GM18868 (cell line): Measurements from ENCODE around the gene UBE2R2.
"Not testable (repeated sequence)": the region's sequence is repeated elsewhere in the genome, so short reads cannot be mapped to it uniquely, and the experiment has no call there.

ENCODE experiments used
- ATAC-seq: cut with Tn5 transposase; IDR thresholded peaks from one replicate; pipeline ENCODE4 v1.9.1; 2021; ENCODE audit warnings: mild to moderate bottlenecking, moderate library complexity; ENCODE audit not compliant: unreplicated experiment

UBE2R2 gene

DNA sequence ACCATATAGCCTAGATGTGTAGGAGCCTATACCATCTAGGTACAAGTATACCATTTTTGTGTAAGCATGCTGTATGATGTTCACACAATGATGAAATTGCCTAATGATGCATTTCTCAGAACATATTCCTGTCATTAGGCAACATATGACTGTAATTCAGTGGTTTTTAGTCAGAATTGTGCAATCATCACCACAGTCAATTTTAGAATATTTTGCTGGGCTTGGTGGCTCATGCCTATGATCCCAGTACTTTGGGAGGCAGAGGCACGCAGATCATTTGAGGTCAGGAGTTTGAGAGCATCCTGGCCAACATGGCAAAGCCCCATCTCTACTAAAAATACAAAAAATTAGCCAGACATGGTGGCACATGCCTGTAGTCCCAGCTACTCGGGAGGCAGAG lies 19.3 kb downstream of the UBE2R2 start:
- ATAC-seq = not testable (repeated sequence)

DNA sequence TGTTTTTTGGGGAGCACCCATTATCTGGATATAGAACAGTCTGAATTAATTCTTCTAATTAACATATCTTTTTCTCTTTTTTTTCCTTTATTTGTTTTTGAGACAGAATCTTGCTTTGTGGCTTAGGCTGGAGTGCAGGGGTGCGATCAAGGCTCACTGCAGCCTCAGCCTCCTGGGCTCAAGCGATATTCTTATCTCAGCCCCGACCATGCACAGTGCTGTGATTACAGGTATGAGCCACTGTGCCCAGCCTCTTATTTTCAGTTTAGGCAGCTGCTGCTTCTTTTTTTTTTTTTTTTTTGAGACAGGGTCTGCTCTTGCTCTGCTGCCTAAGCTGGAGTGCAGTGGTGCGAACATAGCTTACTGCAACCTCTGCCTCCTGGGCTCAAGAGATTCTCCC lies 20.2 kb downstream of the UBE2R2 start:
- no peak for ATAC-seq

DNA sequence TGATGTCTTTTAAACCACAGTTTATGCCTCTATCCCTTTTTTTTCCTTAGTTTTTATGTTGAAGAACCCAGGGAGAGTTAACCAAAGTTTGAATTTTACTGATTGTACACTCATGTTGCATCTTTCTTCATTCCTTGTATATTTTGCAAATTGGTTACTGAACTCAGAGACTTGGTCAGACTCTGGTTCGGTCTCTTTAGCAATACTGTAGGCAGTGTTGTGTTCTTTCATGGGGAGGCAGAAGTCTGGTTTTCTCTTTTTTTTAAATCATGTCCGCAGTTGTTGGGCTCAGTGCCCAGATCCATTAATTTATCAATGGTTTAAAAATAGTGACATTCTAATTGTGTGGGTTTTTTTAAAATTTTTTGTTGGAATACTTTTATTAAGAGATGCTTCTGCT lies 23.4 kb downstream of the UBE2R2 start:
- no peak for ATAC-seq

DNA sequence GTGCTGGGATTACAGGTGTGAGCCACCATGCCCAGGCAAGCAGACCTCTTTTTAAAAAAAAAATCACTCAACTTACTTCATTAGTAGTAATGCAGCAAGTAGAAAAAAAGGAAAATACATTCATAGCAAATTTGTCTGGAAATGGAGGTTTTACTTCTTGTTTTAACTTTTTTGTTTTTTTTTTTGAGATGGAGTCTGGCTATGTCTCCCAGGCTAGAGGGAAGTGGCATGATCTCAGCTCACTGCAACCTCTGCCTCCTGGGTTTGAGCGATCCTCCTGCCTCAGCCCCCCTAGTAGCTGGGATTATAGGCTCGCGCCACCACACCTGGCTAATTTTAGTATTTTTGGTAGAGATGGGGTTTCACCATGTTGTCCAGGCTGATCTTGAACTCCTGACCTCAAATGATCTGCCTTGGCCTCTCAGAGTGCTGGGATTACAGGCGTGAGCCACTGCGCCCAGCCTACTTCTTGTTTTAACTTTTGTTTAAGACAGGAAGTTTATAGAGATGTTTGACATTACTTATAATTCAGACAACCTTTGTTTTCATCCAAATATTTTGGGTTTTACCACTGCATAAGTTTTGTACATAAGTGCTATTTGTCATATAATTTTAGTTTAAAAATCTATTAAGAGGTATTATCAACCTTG lies 26.5 kb downstream of the UBE2R2 start:
- ATAC-seq = no peak

DNA sequence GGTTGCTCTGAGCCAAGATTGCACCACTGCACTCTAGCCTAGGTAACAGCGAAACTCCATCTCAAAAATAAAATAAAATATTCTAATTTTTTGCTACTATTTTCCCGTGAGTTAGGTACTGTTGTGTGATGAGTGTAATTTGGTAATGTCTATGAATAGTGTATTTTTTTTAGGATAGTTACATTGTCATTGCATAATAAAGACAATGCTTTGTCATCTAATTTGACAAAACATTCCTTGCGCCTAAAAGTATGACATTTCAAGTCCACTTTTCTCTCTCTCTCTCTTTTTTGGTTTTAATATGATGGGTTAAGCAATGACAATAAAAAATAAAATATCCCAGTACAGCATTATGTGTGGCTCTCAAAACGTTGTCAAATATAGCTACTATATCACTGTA lies 29.3 kb downstream of the UBE2R2 start:
- no peak for ATAC-seq

DNA sequence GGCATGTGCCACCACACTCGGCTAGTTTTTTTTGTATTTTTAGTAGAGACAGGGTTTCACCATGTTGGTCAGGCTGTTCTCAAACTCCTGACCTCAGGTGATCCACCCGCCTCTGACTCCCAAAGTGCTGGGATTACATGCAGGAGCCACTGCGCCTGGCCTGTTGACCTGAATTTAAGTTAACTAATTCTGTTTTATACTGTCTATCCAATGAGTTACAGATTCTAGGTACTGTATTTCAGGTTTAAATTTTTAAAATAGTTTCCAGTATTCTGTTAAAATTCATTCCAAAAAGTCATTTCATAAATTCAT lies 30.9 kb downstream of the UBE2R2 start:
- ATAC-seq = not testable (repeated sequence)

DNA sequence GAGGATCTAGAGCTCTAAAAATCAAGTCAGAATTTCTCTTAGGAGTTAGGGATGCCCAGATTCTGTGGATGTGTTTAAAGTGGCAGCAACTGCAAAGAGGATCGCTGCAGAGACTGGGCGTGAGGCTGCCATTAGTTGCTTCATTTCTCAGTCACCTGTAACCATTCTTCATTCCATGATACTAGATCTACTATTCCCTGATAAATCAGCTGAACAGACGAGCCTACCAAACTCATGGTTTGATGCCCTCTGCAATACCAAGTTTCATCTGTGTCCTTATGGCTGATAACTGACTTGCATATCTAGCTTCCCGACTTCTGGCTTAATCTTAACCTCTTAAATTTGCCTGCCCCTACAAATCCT lies 33.3 kb downstream of the UBE2R2 start:
- ATAC-seq = no peak

DNA sequence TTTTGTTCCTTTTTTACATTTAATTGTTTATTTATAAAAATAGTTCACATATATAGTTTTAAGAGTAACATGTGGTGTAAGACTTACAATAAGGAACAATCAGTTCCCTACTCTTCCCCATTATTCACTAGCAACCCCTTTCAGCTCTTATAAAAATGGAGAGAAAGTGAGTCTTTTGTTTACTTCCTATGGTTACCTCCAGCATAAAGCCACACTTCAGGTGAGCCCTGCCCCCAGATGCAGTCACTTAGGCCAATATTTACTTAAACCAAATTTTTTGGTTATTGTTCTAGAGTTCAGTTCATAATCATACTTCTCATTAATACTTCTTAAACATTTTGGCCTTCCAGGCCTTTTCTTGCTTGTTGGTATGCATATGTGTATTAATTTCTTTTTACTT lies 33.7 kb downstream of the UBE2R2 start:
- ATAC-seq = no peak

DNA sequence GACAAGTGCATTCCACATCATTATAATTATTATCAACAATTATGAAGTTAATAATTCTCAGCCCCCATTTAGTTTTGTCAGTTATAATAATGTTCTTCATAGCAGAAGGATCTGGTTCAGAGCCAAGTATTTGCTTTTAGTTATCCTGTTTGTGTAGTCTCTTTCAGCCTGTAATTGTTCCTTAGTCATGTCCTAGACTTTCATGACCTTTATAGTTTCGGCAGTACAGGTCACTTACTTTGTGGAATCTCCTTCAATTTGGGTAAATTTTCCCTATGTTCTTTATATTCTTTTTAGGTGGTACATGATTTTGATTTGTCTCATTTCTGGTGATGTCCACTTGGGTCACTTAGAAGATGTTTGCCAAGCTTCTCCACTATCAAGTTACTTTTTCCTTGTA lies 34.3 kb downstream of the UBE2R2 start:
- no peak for ATAC-seq

DNA sequence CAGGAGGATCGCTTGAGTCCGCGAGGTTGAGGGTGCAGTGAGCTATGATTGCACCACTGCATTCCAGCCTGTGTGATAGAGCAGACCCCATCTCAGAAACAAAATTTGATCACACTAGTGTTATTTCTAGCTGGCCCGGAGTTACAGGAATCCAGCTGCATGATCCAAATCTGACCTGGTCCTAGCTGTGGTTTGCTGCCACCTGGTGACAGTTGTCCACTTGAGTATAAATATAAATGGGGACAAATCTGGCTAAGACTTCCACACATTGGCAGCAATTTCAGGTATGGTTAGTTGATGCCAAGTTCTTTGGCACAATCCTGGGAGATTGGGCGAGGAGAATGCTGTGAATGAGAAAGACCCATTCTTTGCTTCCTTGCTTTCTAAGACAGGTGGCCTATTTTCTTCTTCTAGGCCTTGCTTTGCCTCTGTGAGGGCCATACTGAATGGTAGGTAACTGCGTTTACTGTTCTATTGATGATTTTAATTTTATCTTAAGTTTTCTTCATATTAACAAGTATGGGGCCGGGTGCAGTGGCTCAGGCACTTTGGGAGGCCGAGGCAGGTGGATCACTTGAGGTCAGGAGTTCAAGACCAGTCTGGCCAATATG lies 35.4 kb downstream of the UBE2R2 start:
- ATAC-seq = no peak

DNA sequence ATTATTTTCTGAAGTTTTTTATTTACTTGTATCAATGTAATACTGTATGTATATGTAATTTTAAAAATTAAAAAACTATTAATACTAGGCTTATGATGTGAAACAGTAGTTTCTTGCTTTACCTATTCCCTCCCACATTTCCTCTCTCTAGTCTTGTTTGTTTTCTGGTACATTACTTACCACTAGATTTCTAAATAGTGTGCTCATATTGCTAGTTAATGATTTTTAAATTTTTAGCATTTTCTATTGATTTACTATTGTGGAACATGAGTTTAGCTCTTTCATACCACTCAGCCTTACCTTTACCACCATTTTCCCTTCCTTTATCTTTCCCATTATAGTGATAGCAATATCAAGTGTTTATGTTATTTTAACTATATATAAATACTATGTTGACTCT lies 39.3 kb downstream of the UBE2R2 start:
- no peak for ATAC-seq

DNA sequence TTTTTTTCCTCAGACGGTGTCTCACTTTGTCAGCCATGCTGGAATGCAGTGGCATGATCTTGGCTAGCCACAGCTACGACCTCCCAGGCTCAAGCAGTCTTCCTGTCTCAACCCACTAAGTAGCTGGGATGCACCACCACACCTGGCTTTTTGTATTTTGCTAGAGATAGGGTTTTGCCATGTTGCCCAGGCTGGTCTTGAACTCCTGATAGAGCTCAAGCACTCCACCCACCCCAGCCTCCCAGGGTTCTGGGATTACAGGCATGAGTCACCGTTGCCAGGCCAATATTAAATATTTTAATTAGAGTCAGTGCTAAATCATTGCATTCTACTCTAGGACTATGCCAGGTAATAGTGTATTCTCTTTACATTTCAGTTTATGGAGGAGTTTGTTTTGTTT lies 41.5 kb downstream of the UBE2R2 start:
- no peak for ATAC-seq

DNA sequence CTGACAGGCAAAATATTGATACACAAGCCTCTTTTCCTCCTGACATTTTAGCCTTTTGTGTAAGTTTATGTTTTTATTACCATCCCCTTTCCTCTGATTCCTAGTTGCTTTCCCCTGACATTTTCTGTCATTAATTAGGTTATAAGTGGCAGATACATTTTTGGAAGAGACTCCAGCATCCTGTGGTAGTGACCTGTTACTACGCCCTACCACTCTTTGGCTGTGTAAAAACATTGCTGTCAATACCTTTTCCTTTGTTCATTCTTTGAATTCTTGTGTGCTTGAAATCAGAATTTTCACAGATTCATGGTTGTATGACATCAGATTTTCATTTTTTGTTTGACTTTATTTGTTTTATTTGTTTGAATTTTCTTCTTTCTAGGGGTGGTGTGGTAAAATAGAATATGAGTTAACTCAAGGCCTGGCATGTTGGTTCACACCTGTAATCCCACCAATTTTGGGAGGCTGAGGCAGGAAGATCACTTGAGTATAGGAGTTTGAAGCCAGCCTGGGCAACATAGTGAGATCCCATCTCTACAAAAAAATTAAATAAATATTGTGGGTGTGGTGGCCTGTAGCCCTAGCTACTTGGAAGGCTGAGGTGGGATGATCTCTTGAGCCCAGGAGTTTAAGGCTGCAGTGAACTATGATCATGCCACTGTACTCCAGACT lies 43.4 kb downstream of the UBE2R2 start:
- no peak for ATAC-seq

DNA sequence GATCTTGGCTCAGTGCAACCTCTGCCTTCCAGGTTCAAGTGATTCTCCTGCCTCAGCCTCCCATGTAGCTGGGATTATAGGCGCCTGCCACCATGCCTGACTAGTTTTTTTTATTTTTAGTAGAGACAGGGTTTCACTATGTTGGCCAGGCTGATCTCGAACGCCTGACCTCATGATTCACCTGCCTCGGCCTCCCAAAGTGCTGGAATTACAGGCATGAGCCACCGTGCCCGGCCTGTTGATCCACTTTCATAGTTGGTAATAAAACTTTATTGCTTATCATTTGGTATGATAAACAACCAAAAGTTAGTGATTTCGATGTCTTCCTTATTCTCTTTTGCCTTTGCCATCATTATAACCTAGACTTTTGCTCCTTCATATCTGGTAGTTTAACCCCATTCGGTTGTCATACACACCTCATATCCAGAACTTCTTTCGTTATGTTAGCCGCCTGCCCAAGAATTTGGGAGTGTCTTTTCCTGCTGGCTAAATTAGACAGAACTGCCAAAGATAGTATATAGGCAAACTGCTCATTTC lies 45.0 kb downstream of the UBE2R2 start:
- no peak for ATAC-seq

DNA sequence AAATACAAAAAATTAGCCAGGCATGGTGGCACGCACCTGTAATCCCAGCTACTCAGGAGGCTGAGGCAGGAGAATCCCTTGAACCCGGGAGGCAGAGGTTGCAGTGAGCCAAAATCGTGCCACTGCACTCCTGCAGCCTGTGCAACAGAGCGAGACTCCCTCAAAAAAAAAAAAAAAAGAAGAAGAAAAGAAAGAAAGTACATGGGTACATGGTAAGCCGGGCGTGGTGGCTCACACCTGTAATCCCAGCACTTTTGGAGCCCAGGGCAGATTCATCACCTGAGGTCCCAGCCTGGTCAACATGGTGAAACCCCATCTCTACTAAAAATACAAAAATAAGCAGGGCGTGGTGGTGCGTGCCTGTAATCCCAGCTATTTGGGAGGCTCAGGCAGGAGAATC lies 46.1 kb downstream of the UBE2R2 start:
- ATAC-seq = not testable (repeated sequence)

DNA sequence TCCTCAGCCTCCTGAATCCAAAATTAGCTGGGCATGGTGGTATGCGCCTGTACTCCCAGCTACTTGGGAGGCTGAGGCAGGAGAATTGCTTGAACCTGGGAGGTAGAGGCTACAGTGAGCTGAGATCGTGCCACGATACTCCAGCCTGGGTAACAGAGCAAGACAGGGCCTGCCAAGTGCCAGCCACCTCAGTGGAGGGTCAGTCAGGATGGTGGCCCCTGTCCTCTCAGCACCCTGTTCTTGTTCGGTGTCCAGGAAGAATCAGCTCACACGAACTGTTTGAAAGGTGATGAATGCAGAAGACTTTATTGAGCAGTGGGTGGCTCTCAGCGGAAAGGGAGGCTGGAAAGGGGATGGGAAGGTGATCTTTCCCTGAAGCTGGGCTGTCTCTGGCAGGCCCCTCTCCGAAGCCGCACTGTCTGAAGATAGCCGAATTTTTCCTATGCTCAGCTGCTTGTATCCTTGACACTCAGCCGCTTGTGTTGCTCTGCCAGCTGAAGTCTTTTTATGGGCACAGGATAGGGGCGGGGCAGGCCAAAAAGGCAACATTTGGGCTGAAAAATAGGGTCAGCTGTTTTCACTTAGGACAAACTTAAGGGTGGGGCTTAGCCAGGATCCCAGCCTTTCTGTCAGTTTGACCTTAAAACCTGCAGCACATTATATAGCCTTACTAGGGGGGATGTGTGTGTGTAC lies 50.9 kb downstream of the UBE2R2 start:
- ATAC-seq = no peak

DNA sequence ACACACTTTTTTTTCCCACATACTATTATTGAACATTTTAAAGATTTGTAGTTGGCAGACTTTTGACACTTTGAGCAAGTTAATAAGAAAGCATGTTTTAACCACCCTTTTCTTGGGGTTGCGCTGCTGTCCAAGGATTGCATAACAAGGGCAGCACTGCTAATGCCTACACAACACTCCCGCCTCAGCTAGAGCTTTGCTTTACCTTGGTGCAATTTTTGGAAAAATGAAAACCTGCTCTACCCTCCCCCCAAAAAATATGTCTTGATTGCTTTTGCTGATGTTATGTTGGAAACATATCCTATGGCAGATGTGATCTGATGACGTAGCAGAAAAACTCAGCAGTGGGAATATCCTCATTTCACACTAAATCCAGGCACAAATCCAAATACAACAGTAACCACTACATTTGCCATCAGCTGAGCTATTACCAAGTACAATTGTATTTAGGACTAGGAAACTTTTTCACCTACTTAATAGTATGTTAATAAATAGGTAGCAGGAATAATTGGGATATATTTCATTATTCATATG lies 51.5 kb downstream of the UBE2R2 start:
- no peak for ATAC-seq

DNA sequence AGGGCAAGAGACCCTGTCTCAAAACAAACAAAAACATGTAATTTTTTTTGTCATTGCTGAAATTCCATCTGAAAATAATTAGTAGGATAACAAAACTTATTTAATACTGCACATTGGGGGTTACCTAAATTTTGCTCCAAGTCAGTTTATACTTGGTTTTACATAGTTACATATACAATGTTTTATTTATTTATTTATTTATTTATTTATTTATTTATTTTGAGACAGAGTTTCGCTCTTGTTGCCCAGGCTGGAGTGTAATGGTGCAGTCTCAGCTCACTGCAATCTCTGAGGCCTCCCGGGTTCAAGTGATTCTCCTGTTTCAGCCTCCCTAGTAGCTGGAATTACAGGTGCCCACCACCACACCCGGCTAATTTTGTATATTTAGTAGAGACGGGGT lies 52.3 kb downstream of the UBE2R2 start:
- not testable (repeated sequence) for ATAC-seq

DNA sequence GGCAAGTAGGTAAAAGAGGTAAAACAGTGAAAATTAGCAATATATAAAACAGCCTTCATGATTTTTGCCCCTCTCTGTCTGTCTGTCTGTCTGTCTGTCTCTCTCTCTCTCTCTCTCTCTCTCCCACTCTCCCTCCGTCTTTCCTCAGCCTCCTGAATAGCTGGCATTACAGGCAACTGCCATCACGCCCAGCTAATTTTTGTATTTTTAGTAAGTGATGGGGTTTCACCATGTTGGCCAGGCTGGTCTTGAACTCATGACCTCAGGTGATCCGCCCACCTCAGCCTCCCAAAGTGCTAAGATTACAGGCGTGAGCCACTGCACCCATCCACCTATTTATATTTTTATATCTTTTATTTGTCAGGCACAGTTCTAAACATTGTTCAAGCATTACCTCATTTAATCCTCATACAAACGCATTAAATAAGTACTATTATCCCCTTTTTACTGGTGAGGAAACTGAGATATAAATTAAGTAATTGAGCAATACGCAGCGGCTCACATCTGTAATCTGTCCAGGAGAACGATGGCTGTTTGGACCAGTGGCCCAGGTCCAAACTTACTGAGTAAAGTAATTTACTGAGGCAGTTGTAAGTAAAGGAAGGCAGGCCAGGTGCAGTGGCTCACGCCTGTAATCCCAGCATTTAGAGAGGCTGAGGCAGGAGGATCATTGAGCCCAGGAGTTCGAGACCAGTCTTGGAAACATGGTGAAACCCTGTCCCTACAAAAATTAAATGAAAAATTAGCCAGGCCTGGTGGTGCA lies 60.9 kb downstream of the UBE2R2 start:
- ATAC-seq = no peak

DNA sequence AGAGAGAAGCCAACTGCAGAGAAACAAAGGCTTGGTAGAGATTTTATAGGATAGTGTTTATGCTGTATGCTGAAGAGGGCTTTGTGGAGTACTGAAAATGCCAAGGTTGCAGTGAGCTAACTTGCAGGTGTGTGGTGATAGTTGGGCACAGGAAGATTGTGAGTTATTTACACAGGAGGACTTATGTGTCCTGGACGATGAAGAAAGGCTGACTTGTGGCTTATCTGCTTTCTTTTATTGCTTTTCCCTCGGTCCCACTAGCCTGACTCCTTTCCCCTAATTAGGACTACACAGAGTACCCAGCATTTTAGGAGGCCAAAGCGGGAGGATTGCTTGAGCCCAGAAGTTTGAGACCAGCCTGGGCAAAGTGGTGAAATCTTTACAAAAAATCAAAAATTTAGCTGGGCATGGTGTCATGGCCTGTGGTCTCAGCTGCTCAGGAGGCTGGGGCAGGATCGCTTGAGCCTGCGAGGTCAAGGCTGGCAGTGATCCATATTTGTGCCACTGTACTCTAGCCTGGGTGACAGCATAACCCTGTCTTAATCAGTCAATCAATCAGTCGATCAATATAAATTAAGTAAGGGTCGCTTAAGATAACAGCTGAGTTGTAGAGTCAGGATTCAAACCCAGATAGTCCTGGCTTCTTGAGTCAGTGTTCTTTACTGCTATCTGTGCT lies 61.9 kb downstream of the UBE2R2 start:
- no peak for ATAC-seq
